Activated naive CD8-positive, alpha-beta T cell treated with anti-CD3 and anti-CD28 coated beads, Interleukin-2, amount 10 ng/mL, durations not matched to agents 7 days and 5 days (primary cell): ENCODE results near the gene NLRP9. TPM values are rescaled to one million over a fixed set of nuclear protein-coding genes. Genes with fewer than 3 reads are reported as not detected.
A peak's percentile ranks its signal among the peaks of the same experiment; 100 is the strongest.
"Not testable (repeated sequence)": the region's sequence is repeated elsewhere in the genome, so short reads cannot be mapped to it uniquely, and the experiment has no call there.

ENCODE experiments used
- ATAC-seq: fragments of 150-1000 bp; cut with Tn5 transposase; one replicate; pipeline ENCODE4 v1.10.0; 2021; ENCODE audit warnings: low read depth, moderate library complexity
- POLR2A ChIA-PET: fragments of 350-600 bp; sonication (Branson Sonifier 250); formaldehyde crosslinking; loops from one replicate; lab custom pipeline; 2021; ENCODE audit warnings: antibody characterized with exemption; lab: Charles Lee
- DNase-seq: peaks from one replicate; pipeline ENCODE4 v3.0.0; 2021
- H3K27ac Mint-ChIP-seq: one replicate; pipeline ENCODE4 v1.8.0; 2022; ENCODE audit warnings: mild to moderate bottlenecking, mixed read lengths
- H3K27me3 Mint-ChIP-seq: one replicate; pipeline ENCODE4 v1.8.0; 2022; ENCODE audit warnings: mild to moderate bottlenecking, moderate library complexity, mixed read lengths
- H3K36me3 Mint-ChIP-seq: one replicate; pipeline ENCODE4 v1.8.0; 2021; ENCODE audit warnings: mild to moderate bottlenecking, mixed read lengths
- H3K4me1 Mint-ChIP-seq: one replicate; pipeline ENCODE4 v1.8.0; 2021; ENCODE audit warnings: mixed read lengths
- H3K4me3 Mint-ChIP-seq: one replicate; pipeline ENCODE4 v1.8.0; 2022; ENCODE audit warnings: mild to moderate bottlenecking, moderate library complexity, mixed read lengths
- H3K9me3 Mint-ChIP-seq: one replicate; pipeline ENCODE4 v1.8.0; 2021; ENCODE audit warnings: mixed read lengths
- total RNA-seq, 2 experiments: library from RNA; stranded (reverse); gene quantifications; one replicate each; pipeline ENCODE4 v1.2.3, GENCODE V29; 2021

Gene NLRP9
- total RNA-seq, 2 experiments from 2014 or later = not detected

GRCh38 chr19:55720214-55720746 is 17.9 kb downstream of the NLRP9 start:
- Mint-ChIP-seq H3K27me3 (peaks cover 18% of the 10 kb centered on the region), H3K4me3 (no peak overlapping the region), H3K9me3 (peaks cover 14% of the 10 kb centered on the region), H3K4me1 (no peaks in the 10 kb centered on the region), H3K36me3 (no peaks in the 10 kb centered on the region), H3K27ac (no peak overlapping the region)
- ATAC-seq (no peak), DNase-seq (no peak)
- POLR2A ChIA-PET = no interaction called here

- DNase-seq, POLR2A ChIA-PET, H3K4me1 Mint-ChIP-seq, ATAC-seq, H3K36me3 Mint-ChIP-seq, H3K27ac Mint-ChIP-seq, H3K4me3 Mint-ChIP-seq: not testable (repeated sequence)
- H3K9me3 Mint-ChIP-seq = peaks cover 15% of the 10 kb centered on the region
- H3K27me3 Mint-ChIP-seq = peaks cover 14% of the 10 kb centered on the region
Measured at GRCh38 chr19:55717879-55718711, 20.1 kb downstream of the NLRP9 start.

GRCh38 chr19:55717251-55717650 is 21.0 kb downstream of the NLRP9 start:
- POLR2A ChIA-PET = no interaction called here
- ATAC-seq (no peak), DNase-seq (no peak)
- H3K36me3 Mint-ChIP-seq = no peaks in the 10 kb centered on the region
- H3K4me3 Mint-ChIP-seq = no peak overlapping the region
- peaks cover 15% of the 10 kb centered on the region for H3K27me3 Mint-ChIP-seq
- peaks cover 13% of the 10 kb centered on the region for H3K9me3 Mint-ChIP-seq
- no peaks in the 10 kb centered on the region for H3K4me1 Mint-ChIP-seq
- no peak overlapping the region for H3K27ac Mint-ChIP-seq

- Mint-ChIP-seq H3K4me3 (no peak overlapping the region), H3K36me3 (no peaks in the 10 kb centered on the region), H3K27ac (no peak overlapping the region), H3K9me3 (peaks cover 8% of the 10 kb centered on the region), H3K4me1 (no peaks in the 10 kb centered on the region), H3K27me3 (peaks cover 14% of the 10 kb centered on the region)
- DNase-seq = no peak
- ATAC-seq = no peak
- POLR2A ChIA-PET = no interaction called here
Measured at GRCh38 chr19:55716531-55716930, 21.7 kb downstream of the NLRP9 start.

- peaks cover 5% of the 10 kb centered on the region for H3K9me3 Mint-ChIP-seq
- H3K27me3 Mint-ChIP-seq = peaks cover 10% of the 10 kb centered on the region
- peak overlapping the region; percentile 0 for H3K27ac Mint-ChIP-seq
- H3K4me3 Mint-ChIP-seq = no peak overlapping the region
- DNase-seq (no peak), ATAC-seq (no peak)
- H3K36me3 Mint-ChIP-seq = no peaks in the 10 kb centered on the region
- no peaks in the 10 kb centered on the region for H3K4me1 Mint-ChIP-seq
- POLR2A ChIA-PET = no interaction called here
Measured at GRCh38 chr19:55712804-55713631, 25.2 kb downstream of the NLRP9 start.

- no peaks in the 10 kb centered on the region for H3K4me1 Mint-ChIP-seq
- no peaks in the 10 kb centered on the region for H3K36me3 Mint-ChIP-seq
- H3K9me3 Mint-ChIP-seq = peaks cover 5% of the 10 kb centered on the region
- POLR2A ChIA-PET = no interaction called here
- ATAC-seq (no peak), DNase-seq (no peak)
- H3K27me3 Mint-ChIP-seq = peaks cover 10% of the 10 kb centered on the region
- no peak overlapping the region for H3K27ac Mint-ChIP-seq
- no peak overlapping the region for H3K4me3 Mint-ChIP-seq
Measured at GRCh38 chr19:55711719-55712118, 26.5 kb downstream of the NLRP9 start.

GRCh38 chr19:55705972-55706371 is 32.2 kb downstream of the NLRP9 start:
- Mint-ChIP-seq H3K4me1 (peaks cover 3% of the 10 kb centered on the region), H3K4me3 (no peak overlapping the region), H3K27ac (no peak overlapping the region), H3K36me3 (no peaks in the 10 kb centered on the region), H3K9me3 (no peaks in the 10 kb centered on the region), H3K27me3 (peaks cover 8% of the 10 kb centered on the region)
- DNase-seq (no peak), ATAC-seq (no peak)
- POLR2A ChIA-PET = interaction anchor here (0.6 kb wide), 1 partner anchor 552 kb away, joined by 6 read pairs; no protein-coding TSS in a partner anchor

GRCh38 chr19:55704494-55705245 is 33.5 kb downstream of the NLRP9 start:
- H3K27ac Mint-ChIP-seq = no peak overlapping the region
- DNase-seq (peak; percentile 25), ATAC-seq (no peak)
- POLR2A ChIA-PET = no interaction called here
- no peaks in the 10 kb centered on the region for H3K9me3 Mint-ChIP-seq
- H3K27me3 Mint-ChIP-seq = peaks cover 8% of the 10 kb centered on the region
- no peak overlapping the region for H3K4me3 Mint-ChIP-seq
- peaks cover 3% of the 10 kb centered on the region for H3K4me1 Mint-ChIP-seq
- H3K36me3 Mint-ChIP-seq = peaks cover 2% of the 10 kb centered on the region

- no peak overlapping the region for H3K27ac Mint-ChIP-seq
- peak; percentile 33 for ATAC-seq
Measured at GRCh38 chr19:55703790-55704215, 34.4 kb downstream of the NLRP9 start.

GRCh38 chr19:55702131-55702627 is 36.0 kb downstream of the NLRP9 start:
- POLR2A ChIA-PET = no interaction called here
- H3K27me3 Mint-ChIP-seq = no peaks in the 10 kb centered on the region
- ATAC-seq (no peak), DNase-seq (peak; percentile 17)
- no peaks in the 10 kb centered on the region for H3K9me3 Mint-ChIP-seq
- H3K4me3 Mint-ChIP-seq = no peak overlapping the region
- H3K4me1 Mint-ChIP-seq = peaks cover 3% of the 10 kb centered on the region
- H3K27ac Mint-ChIP-seq = no peak overlapping the region
- peaks cover 4% of the 10 kb centered on the region for H3K36me3 Mint-ChIP-seq

More at GRCh38 chr19:55703790-55704215, 34.4 kb downstream of the NLRP9 start:
- no peaks in the 10 kb centered on the region for H3K9me3 Mint-ChIP-seq
- peaks cover 4% of the 10 kb centered on the region for H3K36me3 Mint-ChIP-seq
- DNase-seq = peak; percentile 70
- H3K27me3 Mint-ChIP-seq = peaks cover 4% of the 10 kb centered on the region
- no peak overlapping the region for H3K4me3 Mint-ChIP-seq
- H3K4me1 Mint-ChIP-seq = peaks cover 3% of the 10 kb centered on the region
- POLR2A ChIA-PET = no interaction called here

GRCh38 chr19:55700813-55701212 is 37.4 kb downstream of the NLRP9 start:
- peak; percentile 23 for DNase-seq
- Mint-ChIP-seq H3K4me3 (no peak overlapping the region), H3K27ac (no peak overlapping the region), H3K36me3 (peaks cover 4% of the 10 kb centered on the region), H3K27me3 (no peaks in the 10 kb centered on the region), H3K4me1 (peaks cover 3% of the 10 kb centered on the region), H3K9me3 (no peaks in the 10 kb centered on the region)
- no peak for ATAC-seq
- POLR2A ChIA-PET = interaction anchor here (0.6 kb wide), 1 partner anchor 82 kb away, joined by 3 read pairs; no protein-coding TSS in a partner anchor

GRCh38 chr19:55699221-55699620 is 39.0 kb downstream of the NLRP9 start:
- Mint-ChIP-seq H3K4me3 (no peak overlapping the region), H3K36me3 (peaks cover 4% of the 10 kb centered on the region), H3K27ac (no peak overlapping the region), H3K4me1 (peaks cover 3% of the 10 kb centered on the region), H3K27me3 (no peaks in the 10 kb centered on the region), H3K9me3 (no peaks in the 10 kb centered on the region)
- POLR2A ChIA-PET = no interaction called here
- ATAC-seq = no peak
- no peak for DNase-seq

GRCh38 chr19:55698256-55698655 is 39.9 kb downstream of the NLRP9 start:
- ATAC-seq (no peak), DNase-seq (peak; percentile 25)
- Mint-ChIP-seq H3K9me3 (no peaks in the 10 kb centered on the region), H3K4me3 (no peak overlapping the region), H3K4me1 (no peaks in the 10 kb centered on the region), H3K27ac (no peak overlapping the region), H3K27me3 (no peaks in the 10 kb centered on the region), H3K36me3 (peaks cover 4% of the 10 kb centered on the region)
- POLR2A ChIA-PET = no interaction called here
